Measurements from ENCODE around the gene DHDH. TPM values are rescaled to one million over a fixed set of nuclear protein-coding genes. Genes with fewer than 3 reads are reported as not detected.

DHDH gene
- total RNA-seq, 4 donors from 2014 or later, result 0.57 TPM; not detected in 3

DNA sequence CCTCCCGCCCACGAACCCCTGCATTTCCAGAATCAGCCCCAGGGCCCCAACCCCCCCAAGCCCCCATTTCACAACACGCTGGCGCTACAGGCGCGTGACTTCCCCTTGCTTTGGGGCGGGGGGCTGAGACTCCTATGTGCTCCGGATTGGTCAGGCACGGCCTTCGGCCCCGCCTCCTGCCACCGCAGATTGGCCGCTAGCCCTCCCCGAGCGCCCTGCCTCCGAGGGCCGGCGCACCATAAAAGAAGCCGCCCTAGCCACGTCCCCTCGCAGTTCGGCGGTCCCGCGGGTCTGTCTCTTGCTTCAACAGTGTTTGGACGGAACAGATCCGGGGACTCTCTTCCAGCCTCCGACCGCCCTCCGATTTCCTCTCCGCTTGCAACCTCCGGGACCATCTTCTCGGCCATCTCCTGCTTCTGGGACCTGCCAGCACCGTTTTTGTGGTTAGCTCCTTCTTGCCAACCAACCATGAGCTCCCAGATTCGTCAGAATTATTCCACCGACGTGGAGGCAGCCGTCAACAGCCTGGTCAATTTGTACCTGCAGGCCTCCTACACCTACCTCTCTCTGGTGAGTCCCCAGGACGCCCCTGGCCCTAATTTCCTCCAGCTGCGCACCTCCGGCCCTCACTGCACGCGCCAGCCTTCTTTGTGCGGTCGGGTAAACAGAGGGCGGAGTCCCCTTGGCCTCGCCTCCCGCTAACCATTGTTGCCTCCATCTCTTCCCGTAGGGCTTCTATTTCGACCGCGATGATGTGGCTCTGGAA, 31.7 kb downstream of the DHDH start, which contains the start of gene FTL:
FTL (plus strand) TSS at position 270 of the 766 bp plus-strand sequence; CDS start at position 469, 199 bp downstream.
- no peaks in the 10 kb centered on the region for H3K27me3 ChIP-seq
- H3K4me3 ChIP-seq, result peak within 1 kb of the TSS; percentile 72 to 94 (median 76)
- H3K9me3 ChIP-seq, result no peaks in the 10 kb centered on the region
- TF ChIP-seq POLR2A (IDR thresholded peaks at IDR 0.05; ENCODE audit: low read depth) (peak; percentile 100), EP300 (IDR thresholded peaks at IDR 0.05) (no peak), POLR2AphosphoS5 (IDR thresholded peaks at IDR 0.05) (peak; percentile 99 to 100)
- TF ChIP-seq, protein P1, sequence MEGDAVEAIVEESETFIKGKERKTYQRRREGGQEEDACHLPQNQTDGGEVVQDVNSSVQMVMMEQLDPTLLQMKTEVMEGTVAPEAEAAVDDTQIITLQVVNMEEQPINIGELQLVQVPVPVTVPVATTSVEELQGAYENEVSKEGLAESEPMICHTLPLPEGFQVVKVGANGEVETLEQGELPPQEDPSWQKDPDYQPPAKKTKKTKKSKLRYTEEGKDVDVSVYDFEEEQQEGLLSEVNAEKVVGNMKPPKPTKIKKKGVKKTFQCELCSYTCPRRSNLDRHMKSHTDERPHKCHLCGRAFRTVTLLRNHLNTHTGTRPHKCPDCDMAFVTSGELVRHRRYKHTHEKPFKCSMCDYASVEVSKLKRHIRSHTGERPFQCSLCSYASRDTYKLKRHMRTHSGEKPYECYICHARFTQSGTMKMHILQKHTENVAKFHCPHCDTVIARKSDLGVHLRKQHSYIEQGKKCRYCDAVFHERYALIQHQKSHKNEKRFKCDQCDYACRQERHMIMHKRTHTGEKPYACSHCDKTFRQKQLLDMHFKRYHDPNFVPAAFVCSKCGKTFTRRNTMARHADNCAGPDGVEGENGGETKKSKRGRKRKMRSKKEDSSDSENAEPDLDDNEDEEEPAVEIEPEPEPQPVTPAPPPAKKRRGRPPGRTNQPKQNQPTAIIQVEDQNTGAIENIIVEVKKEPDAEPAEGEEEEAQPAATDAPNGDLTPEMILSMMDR (IDR thresholded peaks at IDR 0.05), result no peak
- under 1% methylated on average over 36 of the region's 52 CpGs for WGBS
- intact Hi-C loops (cut with DNase I), result loop anchor here (5.0 kb wide), 1 partner anchor 93 kb away; the partner anchor contains the start of gene PPP1R15A
- DNase-seq (ENCODE audit: extremely low spot score), result peak; percentile 100
- H3K4me1 ChIP-seq, result peaks cover 53 to 66% (median 60%) of the 10 kb centered on the region in 4 donors
- H3K27ac ChIP-seq (replicated peaks in 1 of 4), result peak within 1 kb of the TSS; percentile 92 to 94 (median 93)
- H3K36me3 ChIP-seq, result peaks cover 13 to 50% (median 40%) of the 10 kb centered on the region in 4 donors

DNA sequence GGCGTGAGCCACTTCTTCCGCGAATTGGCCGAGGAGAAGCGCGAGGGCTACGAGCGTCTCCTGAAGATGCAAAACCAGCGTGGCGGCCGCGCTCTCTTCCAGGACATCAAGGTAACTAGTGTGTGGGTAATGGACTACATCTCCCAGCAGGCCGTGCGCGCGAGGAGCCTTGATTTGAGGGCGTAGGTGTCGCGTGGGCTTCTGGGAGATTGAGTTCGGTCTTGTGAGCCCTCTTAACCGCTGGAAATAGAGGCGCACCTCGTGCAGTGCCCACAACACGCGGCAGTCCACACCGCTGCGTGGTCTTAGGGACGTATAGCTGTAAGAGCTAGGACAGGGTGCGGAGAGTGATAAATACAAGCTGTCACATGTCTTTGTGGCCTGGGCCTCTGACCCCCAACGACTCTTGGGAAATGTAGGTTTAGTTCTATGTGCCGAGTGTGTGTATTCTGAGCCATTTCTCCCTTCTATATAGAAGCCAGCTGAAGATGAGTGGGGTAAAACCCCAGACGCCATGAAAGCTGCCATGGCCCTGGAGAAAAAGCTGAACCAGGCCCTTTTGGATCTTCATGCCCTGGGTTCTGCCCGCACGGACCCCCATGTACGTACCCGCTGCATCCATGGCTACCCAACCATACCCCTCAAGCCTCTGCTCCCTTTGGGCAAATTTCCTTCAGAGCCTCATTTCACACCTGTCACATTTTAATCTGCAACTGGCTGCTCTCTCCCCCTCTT, 32.5 kb downstream of the DHDH start:
- 21% methylated on average over 17 of the region's 36 CpGs for whole genome bisulfite sequencing
- TF ChIP-seq EP300 (IDR thresholded peaks at IDR 0.05), result no peak
- TF ChIP-seq POLR2AphosphoS5 (IDR thresholded peaks at IDR 0.05), result peak in 1 of 2 donors; percentile 83
- TF ChIP-seq, protein P1 (IDR thresholded peaks at IDR 0.05), result no peak
- TF ChIP-seq POLR2A (IDR thresholded peaks at IDR 0.05; ENCODE audit: low read depth), result no peak
- Histone ChIP-seq H3K27ac (replicated peaks in 1 of 4) (peak overlapping the region; percentile 92 to 94 (median 93)), H3K9me3 (no peaks in the 10 kb centered on the region), H3K4me3 (peak overlapping the region; percentile 72 to 94 (median 76)), H3K27me3 (no peaks in the 10 kb centered on the region), H3K4me1 (peaks cover 53 to 71% (median 67%) of the 10 kb centered on the region in 4 donors), H3K36me3 (peaks cover 13 to 56% (median 43%) of the 10 kb centered on the region in 4 donors)
- DNase-seq (ENCODE audit: extremely low spot score), result peak; percentile 97
- intact Hi-C loops (cut with DNase I), result loop anchor here (5.0 kb wide), 1 partner anchor 94 kb away; the partner anchor contains the start of gene PPP1R15A

DNA sequence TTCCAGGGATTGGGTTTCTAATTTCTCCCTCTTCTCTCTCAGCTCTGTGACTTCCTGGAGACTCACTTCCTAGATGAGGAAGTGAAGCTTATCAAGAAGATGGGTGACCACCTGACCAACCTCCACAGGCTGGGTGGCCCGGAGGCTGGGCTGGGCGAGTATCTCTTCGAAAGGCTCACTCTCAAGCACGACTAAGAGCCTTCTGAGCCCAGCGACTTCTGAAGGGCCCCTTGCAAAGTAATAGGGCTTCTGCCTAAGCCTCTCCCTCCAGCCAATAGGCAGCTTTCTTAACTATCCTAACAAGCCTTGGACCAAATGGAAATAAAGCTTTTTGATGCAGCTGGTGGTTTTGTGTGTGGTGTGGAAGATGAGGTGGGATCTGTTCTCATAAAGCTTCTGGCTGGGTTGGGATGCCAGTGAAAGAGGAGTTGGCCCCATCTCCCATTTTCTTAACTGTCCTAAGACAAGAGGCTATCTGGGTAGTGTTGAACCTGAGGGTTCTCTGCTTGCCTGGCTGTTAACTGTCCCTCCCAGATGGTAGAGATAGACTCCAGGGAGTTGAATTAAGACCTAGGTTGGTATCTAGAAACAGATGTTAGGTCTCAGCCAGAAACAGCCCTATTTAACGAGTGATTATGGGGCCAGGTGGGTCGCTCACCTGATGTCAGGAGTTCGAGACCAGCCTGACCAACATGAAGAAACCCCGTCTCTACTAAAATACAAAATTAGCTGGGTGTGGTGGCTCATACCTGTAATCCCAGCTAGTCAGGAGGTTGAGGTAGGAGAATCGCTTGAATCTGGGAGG, 33.2 kb downstream of the DHDH start:
- DNase-seq (ENCODE audit: extremely low spot score), result no peak
- Histone ChIP-seq H3K4me1 (peaks cover 53 to 73% (median 69%) of the 10 kb centered on the region in 4 donors), H3K36me3 (peaks cover 13 to 61% (median 49%) of the 10 kb centered on the region in 4 donors), H3K27ac (replicated peaks in 1 of 4) (peak overlapping the region; percentile 92 to 94 (median 93)), H3K27me3 (no peaks in the 10 kb centered on the region), H3K4me3 (peak overlapping the region; percentile 72 to 94 (median 76)), H3K9me3 (no peaks in the 10 kb centered on the region)
- WGBS, result 83% methylated on average over 10 of the region's 10 CpGs
- no peak for TF ChIP-seq POLR2AphosphoS5 (IDR thresholded peaks at IDR 0.05)
- intact Hi-C loops (cut with DNase I), result loop anchor here (5.0 kb wide), 1 partner anchor 94 kb away; the partner anchor contains the start of gene PPP1R15A

DNA sequence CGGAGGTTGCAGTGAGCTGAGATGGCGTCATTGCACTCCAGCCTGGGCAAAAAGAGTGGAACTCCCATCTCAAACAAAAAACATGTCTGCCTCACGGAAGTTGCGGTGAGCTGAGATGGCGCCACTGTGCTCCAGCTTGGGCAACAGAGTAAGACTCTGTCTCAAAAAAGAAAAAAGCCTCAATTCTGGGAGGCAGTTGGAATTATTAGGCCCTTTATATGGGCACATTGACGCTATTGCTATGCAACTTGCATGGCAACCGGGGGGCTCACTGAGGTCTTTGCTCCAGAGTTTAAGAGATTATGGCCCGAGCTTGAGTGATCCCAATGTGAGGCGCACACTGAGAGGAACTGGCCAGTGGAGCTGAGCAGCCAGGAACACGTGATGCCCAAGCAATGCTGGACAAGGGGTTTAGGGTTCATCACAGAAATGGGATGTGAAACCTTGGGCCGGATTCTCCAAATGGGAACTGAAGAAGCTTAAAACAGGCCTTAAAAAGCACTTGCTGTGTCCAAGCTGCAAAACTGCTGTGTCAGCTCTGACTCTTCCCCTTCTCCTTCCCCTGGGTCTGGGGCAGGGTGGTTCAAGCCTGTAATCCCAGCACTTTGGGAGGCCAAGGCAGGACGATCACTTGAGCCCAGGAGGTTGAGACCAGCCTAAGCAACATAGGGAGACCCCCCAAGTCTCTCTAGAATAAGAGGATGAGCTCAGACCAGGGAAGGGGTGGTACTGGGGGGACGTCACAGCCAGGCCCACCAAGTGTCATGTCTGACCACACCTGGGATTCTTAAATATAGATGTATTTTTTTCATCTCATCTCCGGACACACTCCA, 34.1 kb downstream of the DHDH start:
- intact Hi-C loops (cut with DNase I), result loop anchor here (5.0 kb wide), 1 partner anchor 95 kb away; the partner anchor contains the start of gene PPP1R15A
- Histone ChIP-seq H3K27ac (replicated peaks in 1 of 4) (peak overlapping the region; percentile 92 to 94 (median 93)), H3K4me3 (peak overlapping the region; percentile 72 to 94 (median 76)), H3K4me1 (peaks cover 49 to 65% (median 61%) of the 10 kb centered on the region in 4 donors), H3K9me3 (no peaks in the 10 kb centered on the region), H3K27me3 (no peaks in the 10 kb centered on the region), H3K36me3 (peaks cover 16 to 69% (median 57%) of the 10 kb centered on the region in 4 donors)
- 74% methylated on average over 14 of the region's 14 CpGs for WGBS
- DNase-seq (ENCODE audit: extremely low spot score), result no peak
- TF ChIP-seq, protein P1 (IDR thresholded peaks at IDR 0.05), result no peak
- TF ChIP-seq POLR2A (IDR thresholded peaks at IDR 0.05; ENCODE audit: low read depth) (no peak), EP300 (IDR thresholded peaks at IDR 0.05) (no peak), POLR2AphosphoS5 (IDR thresholded peaks at IDR 0.05) (peak in 1 of 2 donors; percentile 15)

All from esophagus muscularis mucosa (tissue), 4 donors.